Panc1 (cell line): ENCODE data around the gene RYR3.

Experiments used
- CTCF ChIP-seq: fragments of 450-650 bp; IDR thresholded peaks from 2 replicates; pipeline ENCODE4 v1.5.1; 2017; ENCODE audit warnings: mild to moderate bottlenecking
- TCF7L2 ChIP-seq: IDR thresholded peaks from 2 replicates; pipeline ENCODE4 v1.6.1; 2011; ENCODE audit warnings: mild to moderate bottlenecking, low read depth, low read length, inconsistent platforms

DNA sequence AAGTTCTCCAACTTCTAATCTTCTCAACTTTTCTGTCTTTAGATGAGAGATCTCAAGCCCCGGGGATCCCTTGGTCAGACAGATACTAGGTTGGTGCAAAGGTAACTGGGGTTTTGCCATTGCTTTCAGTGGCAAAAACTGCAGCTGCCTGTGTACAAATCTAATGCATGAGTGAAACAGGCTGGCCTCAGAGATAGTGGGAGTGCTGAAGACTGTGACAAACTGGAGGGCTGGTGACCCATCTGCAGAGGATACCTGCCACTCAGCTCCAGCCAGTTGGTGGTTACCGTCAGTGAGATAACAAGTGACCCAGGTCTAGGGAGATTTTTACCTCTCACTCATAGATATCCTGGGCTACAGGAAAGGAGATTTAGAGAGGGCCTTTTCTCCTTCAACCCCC lies 85.7 kb downstream of the RYR3 start:
- TF ChIP-seq CTCF (no peak), TCF7L2 (no peak)
